Glutamatergic neuron (in vitro differentiated cells): ENCODE measurements around the gene NBEAL2. TPM values are rescaled to one million over a fixed set of nuclear protein-coding genes. Genes with fewer than 3 reads are reported as not detected.

Experiments
- DNase-seq: peaks from one replicate; pipeline ENCODE4 v3.0.0; 2022
- H3K27ac Mint-ChIP-seq: one replicate; pipeline ENCODE4 v1.8.0; 2020; ENCODE audit warnings: mild to moderate bottlenecking, mixed read lengths, inconsistent platforms; ENCODE audit not compliant: unreplicated experiment
- H3K27me3 Mint-ChIP-seq: one replicate; pipeline ENCODE4 v1.8.0; 2020; ENCODE audit warnings: mild to moderate bottlenecking, moderate library complexity, mixed read lengths, inconsistent platforms; ENCODE audit not compliant: unreplicated experiment
- H3K36me3 Mint-ChIP-seq: one replicate; pipeline ENCODE4 v1.8.0; 2020; ENCODE audit warnings: mild to moderate bottlenecking, mixed read lengths, inconsistent platforms; ENCODE audit not compliant: unreplicated experiment
- H3K4me1 Mint-ChIP-seq: one replicate; pipeline ENCODE4 v1.8.0; 2020; ENCODE audit warnings: mild to moderate bottlenecking, low read depth, mixed read lengths, inconsistent platforms; ENCODE audit not compliant: unreplicated experiment
- H3K4me3 Mint-ChIP-seq: one replicate; pipeline ENCODE4 v1.8.0; 2020; ENCODE audit warnings: mild to moderate bottlenecking, mixed read lengths, inconsistent platforms; ENCODE audit not compliant: unreplicated experiment
- H3K9me3 Mint-ChIP-seq: one replicate; pipeline ENCODE4 v1.8.0; 2020; ENCODE audit warnings: mild to moderate bottlenecking, moderate library complexity, mixed read lengths, inconsistent platforms; ENCODE audit not compliant: unreplicated experiment
- total RNA-seq: library from RNA; stranded (reverse); fragmentation: NEBNext Ultra II Directional; extraction: Animal tissue kit (Norgen Biotek cat#: 25700); gene quantifications from one replicate; pipeline ENCODE4 v1.2.1, GENCODE V29; 2021; ENCODE audit not compliant: unreplicated experiment
- TF ChIP-seq, protein P1 (sequence below): fragments of 200-600 bp; sonication (generic); IDR thresholded peaks from one replicate; pipeline ENCODE4 v1.5.0; 2021; ENCODE audit not compliant: partially characterized antibody, unreplicated experiment

The NBEAL2 gene
- total RNA-seq, 1 donor from 2014 or later, result 38.0 TPM

DNA sequence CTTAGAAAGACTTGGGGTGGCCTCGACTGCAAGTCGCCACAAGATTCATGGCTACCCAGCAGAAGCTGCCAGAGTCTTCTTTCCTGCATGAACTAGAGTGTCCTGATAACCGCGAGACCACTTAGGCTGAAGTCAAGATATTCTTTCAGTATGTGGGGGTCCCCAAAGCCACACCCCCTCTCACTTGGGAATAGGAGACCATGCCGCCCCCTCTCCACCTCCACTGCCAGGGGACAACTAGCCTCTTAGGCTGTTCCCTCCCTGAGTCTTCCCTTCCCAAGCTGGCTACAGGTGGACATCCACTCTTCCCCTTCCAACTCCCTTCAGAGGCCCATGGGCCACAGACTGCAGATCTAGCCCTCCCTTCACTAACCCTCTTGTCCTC, 1.7 kb upstream of the NBEAL2 start:
- TF ChIP-seq, protein P1, sequence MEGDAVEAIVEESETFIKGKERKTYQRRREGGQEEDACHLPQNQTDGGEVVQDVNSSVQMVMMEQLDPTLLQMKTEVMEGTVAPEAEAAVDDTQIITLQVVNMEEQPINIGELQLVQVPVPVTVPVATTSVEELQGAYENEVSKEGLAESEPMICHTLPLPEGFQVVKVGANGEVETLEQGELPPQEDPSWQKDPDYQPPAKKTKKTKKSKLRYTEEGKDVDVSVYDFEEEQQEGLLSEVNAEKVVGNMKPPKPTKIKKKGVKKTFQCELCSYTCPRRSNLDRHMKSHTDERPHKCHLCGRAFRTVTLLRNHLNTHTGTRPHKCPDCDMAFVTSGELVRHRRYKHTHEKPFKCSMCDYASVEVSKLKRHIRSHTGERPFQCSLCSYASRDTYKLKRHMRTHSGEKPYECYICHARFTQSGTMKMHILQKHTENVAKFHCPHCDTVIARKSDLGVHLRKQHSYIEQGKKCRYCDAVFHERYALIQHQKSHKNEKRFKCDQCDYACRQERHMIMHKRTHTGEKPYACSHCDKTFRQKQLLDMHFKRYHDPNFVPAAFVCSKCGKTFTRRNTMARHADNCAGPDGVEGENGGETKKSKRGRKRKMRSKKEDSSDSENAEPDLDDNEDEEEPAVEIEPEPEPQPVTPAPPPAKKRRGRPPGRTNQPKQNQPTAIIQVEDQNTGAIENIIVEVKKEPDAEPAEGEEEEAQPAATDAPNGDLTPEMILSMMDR, result no peak
- no peak for DNase-seq
- Mint-ChIP-seq H3K4me3 (peak overlapping the region; percentile 67), H3K27ac (peak overlapping the region; percentile 28), H3K4me1 (peaks cover 7% of the 10 kb centered on the region), H3K9me3 (peaks cover 11% of the 10 kb centered on the region), H3K27me3 (peaks cover 12% of the 10 kb centered on the region), H3K36me3 (no peaks in the 10 kb centered on the region)

DNA sequence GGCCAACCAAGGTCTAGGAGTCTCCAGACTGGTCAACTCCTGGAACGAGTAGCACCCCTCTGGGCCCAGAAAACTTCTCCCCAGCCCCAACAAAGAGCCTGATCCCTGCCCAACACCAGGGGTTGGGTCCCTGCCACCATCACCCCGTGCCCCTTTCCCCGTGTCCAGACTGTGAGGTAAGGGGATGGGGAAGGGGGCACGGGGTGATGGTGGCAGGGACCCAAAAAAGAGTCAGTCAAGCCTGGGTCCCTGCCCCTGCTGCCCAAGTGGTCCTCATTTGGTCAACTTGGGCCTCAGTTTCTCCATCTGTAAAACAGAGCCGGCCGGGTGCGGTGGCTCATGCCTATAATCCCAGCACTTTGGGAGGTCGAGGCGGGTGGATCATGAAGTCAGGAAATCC, 1.1 kb upstream of the NBEAL2 start:
- Mint-ChIP-seq H3K27me3 (peaks cover 12% of the 10 kb centered on the region), H3K9me3 (peaks cover 11% of the 10 kb centered on the region), H3K4me1 (peaks cover 7% of the 10 kb centered on the region), H3K27ac (no peak overlapping the region), H3K4me3 (no peak overlapping the region), H3K36me3 (no peaks in the 10 kb centered on the region)
- TF ChIP-seq, protein P1, result no peak
- DNase-seq, result no peak

DNA sequence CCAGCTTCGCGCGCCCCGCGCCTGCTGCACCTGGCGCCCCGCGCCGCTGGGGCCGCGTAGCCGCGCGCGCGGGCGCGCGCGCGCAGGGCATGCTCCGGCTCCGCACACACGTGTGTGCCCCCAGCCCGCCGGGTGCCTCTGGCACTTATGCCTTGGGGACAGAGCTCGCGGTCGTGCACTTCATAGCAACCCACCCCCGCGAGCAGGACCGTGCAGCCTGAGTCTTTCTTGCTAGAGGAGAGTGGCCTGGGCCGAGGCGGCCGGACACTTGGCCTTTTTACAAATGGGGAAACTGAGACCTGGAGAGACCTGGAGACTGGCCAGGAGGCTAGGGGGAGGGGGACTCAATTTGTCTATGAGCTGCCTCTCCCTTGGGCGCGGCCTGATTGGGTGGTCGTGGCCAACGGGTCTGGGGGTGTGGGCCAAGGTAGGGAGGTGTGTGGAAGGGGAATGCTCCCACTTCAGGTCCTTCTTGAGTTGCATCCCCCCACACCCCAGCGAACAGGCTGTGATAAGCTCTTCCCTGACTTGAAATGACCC, 562 bp downstream of the NBEAL2 start:
- Mint-ChIP-seq H3K4me1 (no peaks in the 10 kb centered on the region), H3K36me3 (no peaks in the 10 kb centered on the region), H3K4me3 (peak overlapping the region; percentile 71), H3K9me3 (peaks cover 10% of the 10 kb centered on the region), H3K27me3 (peaks cover 14% of the 10 kb centered on the region), H3K27ac (no peak overlapping the region)
- DNase-seq, result no peak
- TF ChIP-seq, protein P1, result no peak

GRCh38 chr3:46981932-46982471, 2.5 kb downstream of the NBEAL2 start:
- peaks cover 7% of the 10 kb centered on the region for H3K9me3 Mint-ChIP-seq
- TF ChIP-seq, protein P1, result no peak
- H3K4me3 Mint-ChIP-seq, result no peak overlapping the region
- no peak for DNase-seq
- peaks cover 3% of the 10 kb centered on the region for H3K4me1 Mint-ChIP-seq
- no peak overlapping the region for H3K27ac Mint-ChIP-seq
- H3K27me3 Mint-ChIP-seq, result peaks cover 10% of the 10 kb centered on the region
- no peaks in the 10 kb centered on the region for H3K36me3 Mint-ChIP-seq

DNA sequence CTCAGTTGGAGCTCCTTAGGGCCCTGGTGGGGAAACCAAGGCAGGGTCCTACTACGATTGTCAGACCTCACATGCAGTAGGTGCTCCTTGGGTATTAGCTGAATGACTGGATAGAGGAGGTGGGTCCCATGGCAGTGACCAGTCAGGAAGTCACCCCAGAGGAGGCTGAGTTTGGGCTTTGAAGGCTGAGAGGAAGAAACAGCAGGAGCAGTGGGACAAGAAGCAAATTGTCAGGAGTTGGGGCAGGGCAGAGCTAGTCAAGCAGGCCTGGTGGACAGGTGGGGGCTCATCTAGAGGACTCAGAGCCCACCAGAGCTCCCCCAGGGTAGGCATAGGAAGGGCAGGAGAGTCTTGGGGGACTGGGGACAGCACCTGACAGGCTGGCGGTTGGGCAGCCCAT, 3.1 kb downstream of the NBEAL2 start:
- Mint-ChIP-seq H3K9me3 (peaks cover 5% of the 10 kb centered on the region), H3K36me3 (no peaks in the 10 kb centered on the region), H3K4me1 (peaks cover 3% of the 10 kb centered on the region), H3K4me3 (no peak overlapping the region), H3K27me3 (peaks cover 7% of the 10 kb centered on the region), H3K27ac (no peak overlapping the region)
- no peak for DNase-seq
- TF ChIP-seq, protein P1, result no peak
